Left lung (tissue), 10 donors: ENCODE measurements around the gene NDUFS2. TPM values are rescaled to one million over a fixed set of nuclear protein-coding genes. Genes with fewer than 3 reads are reported as not detected.

Experiments used
- ATAC-seq: fragments of 200-7000 bp; cut with Tn5 transposase; one replicate; pipeline ENCODE4 v1.9.1; 2020; ENCODE audit warnings: moderate library complexity
- DNase-seq, 4 donors: peaks; one replicate each; pipeline ENCODE4 v3.0.0-alpha.2; 2013 to 2020
- H3K27ac ChIP-seq, 2 donors: fragments of 200-600 bp; sonication (generic) in 1 of 2; one replicate each; pipeline versions ENCODE4 v1.5.0 to v1.8.0; 2020 to 2021
- H3K27me3 ChIP-seq, 2 donors: fragments of 200-600 bp; sonication (generic) in 1 of 2; one replicate each; pipeline versions ENCODE4 v1.5.0 to v1.8.0; 2020 to 2021
- H3K36me3 ChIP-seq, 2 donors: fragments of 200-600 bp; sonication (generic) in 1 of 2; one replicate each; pipeline versions ENCODE4 v1.5.0 to v1.8.0; 2020 to 2021
- H3K4me1 ChIP-seq, 2 donors: fragments of 200-600 bp; one replicate each; pipeline ENCODE4 v1.8.0; 2021
- H3K4me3 ChIP-seq, 2 donors: fragments of 200-600 bp; sonication (generic) in 1 of 2; one replicate each; pipeline versions ENCODE4 v1.5.0 to v1.8.0; 2020 to 2021; ENCODE audit warnings: mild to moderate bottlenecking in 1 of 2
- H3K9me3 ChIP-seq, 2 donors: fragments of 200-600 bp; sonication (generic) in 1 of 2; one replicate each; pipeline versions ENCODE4 v1.5.0 to v1.8.0; 2020 to 2021
- intact Hi-C, 2 donors: fragments of 100-400 bp; cut with DNase I; formaldehyde crosslinking; loops; one replicate each; pipeline versions ENCODE4 v1.11.2 to v1.14.2; 2022
- polyA plus RNA-seq, 6 donors: library from polyadenylated mRNA; unstranded; fragments of 120-200 nt; gene quantifications; one replicate each; pipeline ENCODE4 v1.2.1, GENCODE V29; 2013; ENCODE audit not compliant: insufficient read length in 6 of 6
- total RNA-seq, 2 donors: library from RNA; stranded (reverse); fragmentation: NEBNext Ultra II Directional; extraction: Animal tissue kit (Norgen Biotek cat#: 25700); gene quantifications; one replicate each; pipeline ENCODE4 v1.2.1, GENCODE V29; 2021
- TF ChIP-seq, protein P1 (sequence below), 2 donors: fragments of 200-600 bp; sonication (generic) in 1 of 2; IDR thresholded peaks; one replicate each; pipeline versions ENCODE4 v1.5.0 to v1.8.0; 2021; ENCODE audit warnings: antibody characterized with exemption in 2 of 2
- donor health status: DM: no; HTN: yes; CAD: no.
- donor health status: DM: no; HTN: no; CAD: no.

The NDUFS2 gene
- total and polyA plus RNA-seq, 8 donors, result 67.7 to 188 (median 151) TPM

DNA sequence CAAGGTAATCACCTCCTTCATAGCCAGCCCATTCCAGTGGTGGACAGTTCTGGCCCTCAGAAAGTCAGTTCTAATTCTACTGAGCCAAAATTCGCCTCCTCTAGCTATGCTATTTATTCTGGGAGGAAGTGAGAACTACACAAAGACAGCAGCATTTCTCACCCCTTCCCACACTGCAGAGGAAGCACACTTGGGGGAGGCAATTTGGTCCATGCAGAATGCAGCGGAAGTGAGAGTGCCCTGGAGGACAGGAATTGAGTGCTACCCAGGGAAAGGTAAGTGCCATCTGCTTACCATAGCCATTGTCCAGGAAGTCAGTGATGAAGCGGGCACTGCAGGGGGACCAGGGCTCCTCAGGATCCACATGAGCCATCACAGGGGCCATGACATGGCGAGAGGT, 7.0 kb upstream of the NDUFS2 start:
- Histone ChIP-seq H3K27ac (peak overlapping the region in 1 of 2 donors; percentile 23), H3K27me3 (peaks cover 0 to 4% of the 10 kb centered on the region in 2 donors), H3K36me3 (peaks cover 0 to 14% of the 10 kb centered on the region in 2 donors), H3K4me1 (peaks cover 7 to 51% of the 10 kb centered on the region in 2 donors), H3K9me3 (no peaks in the 10 kb centered on the region), H3K4me3 (peak overlapping the region in 1 of 2 donors; percentile 30)
- peak in 1 of 4 donors; percentile 34 for DNase-seq
- no peak for ATAC-seq
- TF ChIP-seq, protein P1, sequence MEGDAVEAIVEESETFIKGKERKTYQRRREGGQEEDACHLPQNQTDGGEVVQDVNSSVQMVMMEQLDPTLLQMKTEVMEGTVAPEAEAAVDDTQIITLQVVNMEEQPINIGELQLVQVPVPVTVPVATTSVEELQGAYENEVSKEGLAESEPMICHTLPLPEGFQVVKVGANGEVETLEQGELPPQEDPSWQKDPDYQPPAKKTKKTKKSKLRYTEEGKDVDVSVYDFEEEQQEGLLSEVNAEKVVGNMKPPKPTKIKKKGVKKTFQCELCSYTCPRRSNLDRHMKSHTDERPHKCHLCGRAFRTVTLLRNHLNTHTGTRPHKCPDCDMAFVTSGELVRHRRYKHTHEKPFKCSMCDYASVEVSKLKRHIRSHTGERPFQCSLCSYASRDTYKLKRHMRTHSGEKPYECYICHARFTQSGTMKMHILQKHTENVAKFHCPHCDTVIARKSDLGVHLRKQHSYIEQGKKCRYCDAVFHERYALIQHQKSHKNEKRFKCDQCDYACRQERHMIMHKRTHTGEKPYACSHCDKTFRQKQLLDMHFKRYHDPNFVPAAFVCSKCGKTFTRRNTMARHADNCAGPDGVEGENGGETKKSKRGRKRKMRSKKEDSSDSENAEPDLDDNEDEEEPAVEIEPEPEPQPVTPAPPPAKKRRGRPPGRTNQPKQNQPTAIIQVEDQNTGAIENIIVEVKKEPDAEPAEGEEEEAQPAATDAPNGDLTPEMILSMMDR (IDR thresholded peaks at IDR 0.05), result no peak
- intact Hi-C loops, result no loop called here

DNA sequence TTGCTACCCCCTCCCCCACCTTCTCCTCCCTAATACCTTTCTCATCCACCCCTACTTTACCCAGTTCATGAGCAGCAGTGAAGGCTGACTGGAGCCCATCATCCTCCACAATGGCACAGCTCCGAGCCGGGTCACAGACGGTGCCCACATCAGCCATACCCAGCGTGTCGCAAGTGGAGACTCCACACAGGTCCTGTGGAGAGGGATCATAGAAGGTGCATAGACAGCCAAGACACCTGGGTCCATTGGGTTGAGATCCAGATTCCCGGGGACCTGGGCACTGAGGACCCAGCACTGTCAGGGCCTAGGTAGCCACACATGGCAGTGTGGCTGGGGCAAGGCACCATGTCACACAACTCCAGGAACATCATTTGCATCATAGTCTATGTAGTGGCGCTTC, 6.1 kb upstream of the NDUFS2 start:
- TF ChIP-seq, protein P1 (IDR thresholded peaks at IDR 0.05), result no peak
- intact Hi-C loops, result no loop called here
- no peak for DNase-seq

DNA sequence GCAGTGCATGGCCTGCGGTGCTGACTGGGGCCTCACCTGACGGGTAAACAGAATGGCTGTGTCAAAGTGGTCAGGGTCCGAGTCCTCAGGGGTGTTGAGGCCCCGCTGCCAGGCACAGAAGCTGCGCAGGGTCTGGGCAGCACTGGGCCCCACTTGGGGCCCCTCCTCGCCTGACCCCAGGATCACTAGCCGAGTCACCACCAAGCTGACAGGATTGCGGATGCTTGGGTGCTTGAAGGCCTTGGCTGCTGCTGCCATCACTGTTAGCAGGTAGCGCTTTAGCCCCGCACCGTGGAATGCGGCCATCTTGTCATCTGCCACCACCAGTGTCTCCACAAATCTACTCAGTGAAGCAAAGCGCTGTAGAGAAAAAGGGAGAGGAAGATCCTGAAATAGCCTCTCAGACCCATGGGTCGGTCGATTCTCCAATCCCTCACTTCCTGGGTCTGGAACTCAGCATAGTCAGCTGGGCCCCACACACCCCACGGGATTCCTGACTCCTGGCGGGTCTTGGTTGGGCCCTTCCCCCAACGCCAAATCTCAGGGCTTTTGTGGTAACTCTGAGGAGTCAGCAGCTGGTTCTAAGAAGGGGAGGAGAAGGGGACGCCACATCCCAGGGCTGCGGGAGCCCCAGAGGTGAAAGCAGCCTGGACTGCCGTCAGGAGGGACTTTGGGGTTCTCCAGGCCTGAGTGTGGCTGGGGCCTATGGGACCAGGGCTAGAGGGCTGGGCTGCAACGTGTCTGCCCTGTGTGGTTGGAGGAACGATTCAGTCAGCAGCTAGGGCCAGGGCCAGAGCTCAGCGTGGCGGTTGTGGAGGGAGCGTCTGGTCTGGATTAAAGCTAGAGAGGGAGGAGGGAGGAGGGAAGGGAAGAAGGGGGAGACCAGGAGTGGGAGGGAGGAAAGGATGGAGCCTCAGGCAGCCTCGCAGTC, 5.4 kb upstream of the NDUFS2 start:
- peaks cover 19 to 65% of the 10 kb centered on the region in 2 donors for H3K4me1 ChIP-seq

More for the DNA sequence above, 6.1 kb upstream of the NDUFS2 start:
- Histone ChIP-seq H3K27ac (peak overlapping the region in 1 of 2 donors; percentile 75), H3K4me1 (peaks cover 12 to 61% of the 10 kb centered on the region in 2 donors), H3K4me3 (peak overlapping the region in 1 of 2 donors; percentile 30), H3K9me3 (no peaks in the 10 kb centered on the region), H3K36me3 (peaks cover 0 to 8% of the 10 kb centered on the region in 2 donors), H3K27me3 (peaks cover 0 to 1% of the 10 kb centered on the region in 2 donors)
- ATAC-seq, result no peak

DNA sequence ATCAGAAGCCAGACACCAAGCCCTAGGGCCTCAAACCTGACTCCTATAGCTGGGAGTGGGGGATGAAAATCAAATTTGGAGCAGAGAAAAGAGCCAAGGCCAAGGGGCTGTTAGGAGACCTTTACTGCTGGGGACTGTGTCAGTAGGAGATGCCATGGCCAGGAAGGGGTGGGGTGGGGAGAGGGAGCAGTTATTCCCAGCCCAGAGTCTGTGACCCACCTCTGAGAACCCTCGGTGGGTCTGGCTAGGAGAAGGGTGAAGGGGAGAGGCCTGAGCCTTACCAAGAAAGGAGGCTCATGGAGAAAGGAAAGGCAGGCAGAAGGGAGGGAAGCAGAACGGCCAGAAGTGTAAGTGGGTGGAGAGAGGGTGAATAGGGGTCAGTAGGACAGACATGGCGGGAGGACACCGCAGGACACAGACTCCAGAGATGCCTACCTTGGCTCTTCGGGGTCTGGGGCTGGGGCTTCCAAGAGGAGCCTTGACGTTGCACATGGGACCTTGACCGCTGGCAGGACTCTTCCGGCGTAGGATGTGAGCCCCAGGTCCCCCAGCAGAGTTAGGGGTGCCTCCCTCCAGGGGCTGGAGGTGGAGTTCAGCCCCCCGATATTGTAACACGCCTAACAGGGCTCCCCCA, 4.5 kb upstream of the NDUFS2 start:
- intact Hi-C loops, result no loop called here
- ATAC-seq, result no peak

More for the DNA sequence above, 5.4 kb upstream of the NDUFS2 start:
- DNase-seq (peak in 1 of 4 donors; percentile 56), ATAC-seq (peak; percentile 2)
- TF ChIP-seq, protein P1 (IDR thresholded peaks at IDR 0.05), result no peak
- Histone ChIP-seq H3K4me3 (peak overlapping the region; percentile 9 to 30), H3K27me3 (no peaks in the 10 kb centered on the region), H3K27ac (peak overlapping the region in 1 of 2 donors; percentile 75), H3K9me3 (no peaks in the 10 kb centered on the region), H3K36me3 (peaks cover 0 to 2% of the 10 kb centered on the region in 2 donors)
- intact Hi-C loops, result no loop called here

More for the DNA sequence above, 4.5 kb upstream of the NDUFS2 start:
- no peaks in the 10 kb centered on the region for H3K9me3 ChIP-seq
- no peak for DNase-seq
- H3K27me3 ChIP-seq, result no peaks in the 10 kb centered on the region
- H3K4me1 ChIP-seq, result peaks cover 20 to 58% of the 10 kb centered on the region in 2 donors
- TF ChIP-seq, protein P1 (IDR thresholded peaks at IDR 0.05), result no peak
- peak overlapping the region; percentile 58 to 75 for H3K27ac ChIP-seq
- no peaks in the 10 kb centered on the region for H3K36me3 ChIP-seq
- H3K4me3 ChIP-seq, result peak overlapping the region; percentile 9 to 30
